K562 (cell line): ENCODE measurements around the gene TRIP10. TPM values are rescaled to one million over a fixed set of nuclear protein-coding genes. Genes with fewer than 3 reads are reported as not detected.

Experiments used
- ETV5 ChIP-seq: sonication (generic); formaldehyde crosslinking; IDR thresholded peaks from 2 replicates; pipeline ENCODE4 v1.4.0; 2020; ENCODE audit warnings: low read depth, mild to moderate bottlenecking, missing genetic modification reagents
- GATA2 ChIP-seq: sonication (generic); formaldehyde crosslinking; IDR thresholded peaks from 2 replicates; pipeline ENCODE4 v1.4.0; 2020; ENCODE audit warnings: mild to moderate bottlenecking, missing genetic modification reagents
- PHF8 ChIP-seq: fragments of 200-600 bp; sonication (generic); IDR thresholded peaks from 2 replicates; pipeline ENCODE4 v1.6.1; 2012; ENCODE audit warnings: mixed run types, mild to moderate bottlenecking, inconsistent platforms, low read length, moderate library complexity, borderline replicate concordance
- SAP30 ChIP-seq: fragments of 200-600 bp; sonication (generic); IDR thresholded peaks from 2 replicates; pipeline ENCODE4 v1.6.1; 2012; ENCODE audit warnings: borderline replicate concordance, low read depth, mild to moderate bottlenecking, moderate library complexity, low read length, control low read depth, inconsistent platforms; ENCODE audit not compliant: insufficient read depth, poor library complexity, severe bottlenecking
- SRSF7 ChIP-seq: fragments of 200-400 bp; formaldehyde crosslinking; optimal IDR thresholded peaks from 2 replicates; pipeline ENCODE3; 2017; ENCODE audit warnings: mild to moderate bottlenecking, low read depth, low read length
- TCF7 ChIP-seq: sonication (generic); IDR thresholded peaks from 2 replicates; pipeline ENCODE4 v1.6.1; 2016; ENCODE audit warnings: antibody characterized with exemption, borderline replicate concordance
- ZFP36 ChIP-seq: fragments of 150-350 bp; IDR thresholded peaks from 2 replicates; pipeline ENCODE4 v1.6.1; 2018; ENCODE audit warnings: low read length, low read depth; ENCODE audit not compliant: partially characterized antibody
- ZFX ChIP-seq: sonication (generic); formaldehyde crosslinking; IDR thresholded peaks from 2 replicates; pipeline ENCODE4 v1.8.0; 2022; ENCODE audit warnings: mild to moderate bottlenecking, missing genetic modification reagents, moderate library complexity
- polyA plus RNA-seq, 8 experiments: library from polyadenylated mRNA; depleted of rRNA in 4 of 8; stranded (reverse) in 5 of 8; unstranded in 3 of 8; fragments of >200 nt; fragmentation: Nextera tagmentation in 2 of 8; fragmentation: Illumina TruSeq in 1 of 8; extraction: Ambion mirVana in 2 of 8; extraction: Trizol in 1 of 8; gene quantifications; 2 replicates each; pipeline versions ENCODE4 v1.2.1 to v1.2.3, GENCODE V29; 2011 to 2014; ENCODE audit warnings: inconsistent platforms in 1 of 8, missing spikeins in 1 of 8
- total RNA-seq, 7 experiments: library from RNA; depleted of rRNA in 6 of 7; stranded (reverse); fragments of >200 nt in 6 of 7; fragmentation: Illumina TruSeq in 2 of 7; extraction: Trizol in 2 of 7; gene quantifications; 2 replicates each; pipeline versions ENCODE4 v1.2.1 to v1.2.3, GENCODE V29; 2011 to 2021; ENCODE audit warnings: low replicate concordance in 1 of 7
- TF ChIP-seq, protein P1 (sequence below): IDR thresholded peaks from 2 replicates; pipeline ENCODE4 v1.6.1; 2011; ENCODE audit warnings: borderline replicate concordance, low read depth, mild to moderate bottlenecking, moderate library complexity, low read length; ENCODE audit not compliant: insufficient read depth, poor library complexity, severe bottlenecking
- TF ChIP-seq, protein P2 (sequence below), 3 experiments: fragments of 200-800 bp in 1 of 3; fragments of 250-450 bp in 1 of 3; fragments of 450-650 bp in 1 of 3; sonication (Bioruptor Pico) in 1 of 3; sonication (Bioruptor generic) in 1 of 3; formaldehyde crosslinking in 1 of 3; IDR thresholded peaks; 2 replicates each; pipeline versions ENCODE4 v1.6.1 to v1.8.0; 2016 to 2022; ENCODE audit warnings: mild to moderate bottlenecking in 2 of 3, missing genetic modification characterization in 2 of 3, missing compliant biosample characterization in 1 of 3, moderate library complexity in 1 of 3
- TF ChIP-seq, protein P3 (sequence below), 2 experiments: fragments of 450-650 bp; formaldehyde crosslinking in 1 of 2; IDR thresholded peaks; 2 replicates each; pipeline versions ENCODE4 v1.4.0 to v1.6.1; 2014 to 2020; ENCODE audit warnings: mild to moderate bottlenecking in 2 of 2, borderline replicate concordance in 1 of 2, low read depth in 1 of 2

Gene TRIP10
- total and polyA plus RNA-seq, 9 of the 15 experiments (the other 6 are each of a cell fraction or from before 2014, with no cell fraction given): 1.2 to 66.8 (median 36.1) TPM

DNA sequence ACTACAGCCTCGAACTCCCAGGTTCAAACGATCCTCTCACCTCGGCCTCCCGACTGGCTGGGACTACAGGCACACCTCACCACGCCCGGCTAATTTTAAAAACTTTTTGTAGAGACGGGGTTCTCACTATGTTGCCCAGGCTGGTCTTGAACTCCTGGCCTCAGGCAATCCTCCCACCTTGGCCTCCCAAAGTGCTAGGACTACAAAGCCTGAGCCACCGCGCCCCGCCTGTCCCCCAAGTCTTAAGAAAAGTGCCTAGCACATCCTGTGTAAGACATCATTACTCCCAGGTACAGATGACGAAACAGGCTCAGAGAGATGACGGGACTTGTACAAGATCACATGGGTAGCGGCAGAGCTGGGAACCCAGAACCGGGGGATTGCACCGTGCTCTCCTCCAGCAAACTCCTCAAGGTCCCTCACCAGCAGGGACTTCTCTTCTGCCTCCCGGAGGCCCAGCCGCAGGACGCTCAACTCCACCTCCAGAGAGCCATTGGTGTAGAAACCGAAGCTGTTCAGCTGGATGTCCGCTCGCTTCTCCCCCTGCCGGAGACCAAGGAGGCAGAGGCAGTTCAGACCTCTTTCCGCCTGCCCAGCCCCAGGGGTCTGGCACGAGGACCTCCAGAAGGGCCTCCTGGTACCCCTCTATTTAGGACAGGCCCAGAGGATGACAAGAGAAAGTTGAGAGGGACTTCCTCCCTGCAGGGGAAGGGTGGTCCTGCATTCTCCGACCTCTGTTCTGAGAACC is 3.1 kb upstream of the TRIP10 start (continued):
- TF ChIP-seq, protein P1, sequence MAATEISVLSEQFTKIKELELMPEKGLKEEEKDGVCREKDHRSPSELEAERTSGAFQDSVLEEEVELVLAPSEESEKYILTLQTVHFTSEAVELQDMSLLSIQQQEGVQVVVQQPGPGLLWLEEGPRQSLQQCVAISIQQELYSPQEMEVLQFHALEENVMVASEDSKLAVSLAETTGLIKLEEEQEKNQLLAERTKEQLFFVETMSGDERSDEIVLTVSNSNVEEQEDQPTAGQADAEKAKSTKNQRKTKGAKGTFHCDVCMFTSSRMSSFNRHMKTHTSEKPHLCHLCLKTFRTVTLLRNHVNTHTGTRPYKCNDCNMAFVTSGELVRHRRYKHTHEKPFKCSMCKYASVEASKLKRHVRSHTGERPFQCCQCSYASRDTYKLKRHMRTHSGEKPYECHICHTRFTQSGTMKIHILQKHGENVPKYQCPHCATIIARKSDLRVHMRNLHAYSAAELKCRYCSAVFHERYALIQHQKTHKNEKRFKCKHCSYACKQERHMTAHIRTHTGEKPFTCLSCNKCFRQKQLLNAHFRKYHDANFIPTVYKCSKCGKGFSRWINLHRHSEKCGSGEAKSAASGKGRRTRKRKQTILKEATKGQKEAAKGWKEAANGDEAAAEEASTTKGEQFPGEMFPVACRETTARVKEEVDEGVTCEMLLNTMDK: peak; percentile 62
- peak; percentile 22 for TF ChIP-seq SAP30
- TF ChIP-seq ETV5 (CRISPR knock-in tag): peak; percentile 31; the same call in 1 of the 2 replicates
- no peak for TF ChIP-seq GATA2 (CRISPR knock-in tag)
- TF ChIP-seq, protein P2, sequence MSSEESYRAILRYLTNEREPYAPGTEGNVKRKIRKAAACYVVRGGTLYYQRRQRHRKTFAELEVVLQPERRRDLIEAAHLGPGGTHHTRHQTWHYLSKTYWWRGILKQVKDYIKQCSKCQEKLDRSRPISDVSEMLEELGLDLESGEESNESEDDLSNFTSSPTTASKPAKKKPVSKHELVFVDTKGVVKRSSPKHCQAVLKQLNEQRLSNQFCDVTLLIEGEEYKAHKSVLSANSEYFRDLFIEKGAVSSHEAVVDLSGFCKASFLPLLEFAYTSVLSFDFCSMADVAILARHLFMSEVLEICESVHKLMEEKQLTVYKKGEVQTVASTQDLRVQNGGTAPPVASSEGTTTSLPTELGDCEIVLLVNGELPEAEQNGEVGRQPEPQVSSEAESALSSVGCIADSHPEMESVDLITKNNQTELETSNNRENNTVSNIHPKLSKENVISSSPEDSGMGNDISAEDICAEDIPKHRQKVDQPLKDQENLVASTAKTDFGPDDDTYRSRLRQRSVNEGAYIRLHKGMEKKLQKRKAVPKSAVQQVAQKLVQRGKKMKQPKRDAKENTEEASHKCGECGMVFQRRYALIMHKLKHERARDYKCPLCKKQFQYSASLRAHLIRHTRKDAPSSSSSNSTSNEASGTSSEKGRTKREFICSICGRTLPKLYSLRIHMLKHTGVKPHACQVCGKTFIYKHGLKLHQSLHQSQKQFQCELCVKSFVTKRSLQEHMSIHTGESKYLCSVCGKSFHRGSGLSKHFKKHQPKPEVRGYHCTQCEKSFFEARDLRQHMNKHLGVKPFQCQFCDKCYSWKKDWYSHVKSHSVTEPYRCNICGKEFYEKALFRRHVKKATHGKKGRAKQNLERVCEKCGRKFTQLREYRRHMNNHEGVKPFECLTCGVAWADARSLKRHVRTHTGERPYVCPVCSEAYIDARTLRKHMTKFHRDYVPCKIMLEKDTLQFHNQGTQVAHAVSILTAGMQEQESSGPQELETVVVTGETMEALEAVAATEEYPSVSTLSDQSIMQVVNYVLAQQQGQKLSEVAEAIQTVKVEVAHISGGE (CRISPR knock-in tag; IDR thresholded peaks at IDR 0.05): no peak
- peak; percentile 47; the same call in 1 of the 2 replicates for TF ChIP-seq PHF8
- no peak for TF ChIP-seq TCF7
- no peak for TF ChIP-seq SRSF7
- peak; percentile 39 for TF ChIP-seq ZFP36
- TF ChIP-seq ZFX: peak; percentile 73
- TF ChIP-seq, protein P3, sequence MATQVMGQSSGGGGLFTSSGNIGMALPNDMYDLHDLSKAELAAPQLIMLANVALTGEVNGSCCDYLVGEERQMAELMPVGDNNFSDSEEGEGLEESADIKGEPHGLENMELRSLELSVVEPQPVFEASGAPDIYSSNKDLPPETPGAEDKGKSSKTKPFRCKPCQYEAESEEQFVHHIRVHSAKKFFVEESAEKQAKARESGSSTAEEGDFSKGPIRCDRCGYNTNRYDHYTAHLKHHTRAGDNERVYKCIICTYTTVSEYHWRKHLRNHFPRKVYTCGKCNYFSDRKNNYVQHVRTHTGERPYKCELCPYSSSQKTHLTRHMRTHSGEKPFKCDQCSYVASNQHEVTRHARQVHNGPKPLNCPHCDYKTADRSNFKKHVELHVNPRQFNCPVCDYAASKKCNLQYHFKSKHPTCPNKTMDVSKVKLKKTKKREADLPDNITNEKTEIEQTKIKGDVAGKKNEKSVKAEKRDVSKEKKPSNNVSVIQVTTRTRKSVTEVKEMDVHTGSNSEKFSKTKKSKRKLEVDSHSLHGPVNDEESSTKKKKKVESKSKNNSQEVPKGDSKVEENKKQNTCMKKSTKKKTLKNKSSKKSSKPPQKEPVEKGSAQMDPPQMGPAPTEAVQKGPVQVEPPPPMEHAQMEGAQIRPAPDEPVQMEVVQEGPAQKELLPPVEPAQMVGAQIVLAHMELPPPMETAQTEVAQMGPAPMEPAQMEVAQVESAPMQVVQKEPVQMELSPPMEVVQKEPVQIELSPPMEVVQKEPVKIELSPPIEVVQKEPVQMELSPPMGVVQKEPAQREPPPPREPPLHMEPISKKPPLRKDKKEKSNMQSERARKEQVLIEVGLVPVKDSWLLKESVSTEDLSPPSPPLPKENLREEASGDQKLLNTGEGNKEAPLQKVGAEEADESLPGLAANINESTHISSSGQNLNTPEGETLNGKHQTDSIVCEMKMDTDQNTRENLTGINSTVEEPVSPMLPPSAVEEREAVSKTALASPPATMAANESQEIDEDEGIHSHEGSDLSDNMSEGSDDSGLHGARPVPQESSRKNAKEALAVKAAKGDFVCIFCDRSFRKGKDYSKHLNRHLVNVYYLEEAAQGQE (IDR thresholded peaks at IDR 0.05; ENCODE audit: borderline replicate concordance): peak; percentile 71; the same call in 1 of the 2 replicates
- TF ChIP-seq, protein P3 (CRISPR knock-in tag; IDR thresholded peaks at IDR 0.05; ENCODE audit: low read depth): no peak
